HL-60 (cell line): ENCODE measurements around the gene PFN4.

ENCODE experiments used
- DNase-seq, 2 experiments: peaks; one replicate each; pipeline ENCODE4 v3.0.0-alpha.2; 2010 to 2020; ENCODE audit warnings: low read depth in 1 of 2, low spot score in 1 of 2
- H3K27ac ChIP-seq: fragments of 250-450 bp; sonication (Bioruptor Pico); replicated peaks from 2 replicates; pipeline ENCODE4 v1.5.1; 2020; ENCODE audit warnings: mild to moderate bottlenecking, moderate library complexity
- H3K27me3 ChIP-seq: fragments of 250-450 bp; sonication (Bioruptor Pico); 2 replicates; pipeline ENCODE4 v1.5.1; 2021; ENCODE audit warnings: mild to moderate bottlenecking, moderate library complexity; ENCODE audit not compliant: insufficient read depth, poor library complexity, severe bottlenecking
- H3K4me3 ChIP-seq: replicated peaks from 2 replicates; pipeline ENCODE4 v1.5.1; 2011; ENCODE audit warnings: mild to moderate bottlenecking, control low read depth, low read length; ENCODE audit not compliant: insufficient read depth
- CTCF ChIP-seq: IDR thresholded peaks from one replicate; pipeline ENCODE4 v1.5.1; 2011; ENCODE audit warnings: low read length, control low read depth, inconsistent platforms; ENCODE audit not compliant: insufficient read depth
- GABPA ChIP-seq: IDR thresholded peaks from 2 replicates; pipeline ENCODE4 v1.6.1; 2012; ENCODE audit warnings: low read depth
- POLR2AphosphoS5 ChIP-seq: IDR thresholded peaks from 2 replicates; pipeline ENCODE4 v1.6.1; 2012; ENCODE audit warnings: low read depth
- SPI1 ChIP-seq: IDR thresholded peaks from 2 replicates; pipeline ENCODE4 v1.6.1; 2012; ENCODE audit warnings: low read depth, mild to moderate bottlenecking, borderline replicate concordance
- TF ChIP-seq, protein P1 (sequence below): IDR thresholded peaks from 2 replicates; pipeline ENCODE4 v1.6.1; 2012; ENCODE audit warnings: low read depth; ENCODE audit not compliant: insufficient replicate concordance

Gene PFN4

GRCh38 chr2:24080701-24081100 is 42.4 kb downstream of the PFN4 start:
- H3K4me3 ChIP-seq: no peak overlapping the region
- H3K27ac ChIP-seq: peak overlapping the region; percentile 19; the same call in 1 of the 2 replicates
- DNase-seq: no peak
- no peak for TF ChIP-seq GABPA
- no peak for TF ChIP-seq SPI1
- TF ChIP-seq CTCF: no peak
- TF ChIP-seq POLR2AphosphoS5: no peak
- TF ChIP-seq, protein P1, sequence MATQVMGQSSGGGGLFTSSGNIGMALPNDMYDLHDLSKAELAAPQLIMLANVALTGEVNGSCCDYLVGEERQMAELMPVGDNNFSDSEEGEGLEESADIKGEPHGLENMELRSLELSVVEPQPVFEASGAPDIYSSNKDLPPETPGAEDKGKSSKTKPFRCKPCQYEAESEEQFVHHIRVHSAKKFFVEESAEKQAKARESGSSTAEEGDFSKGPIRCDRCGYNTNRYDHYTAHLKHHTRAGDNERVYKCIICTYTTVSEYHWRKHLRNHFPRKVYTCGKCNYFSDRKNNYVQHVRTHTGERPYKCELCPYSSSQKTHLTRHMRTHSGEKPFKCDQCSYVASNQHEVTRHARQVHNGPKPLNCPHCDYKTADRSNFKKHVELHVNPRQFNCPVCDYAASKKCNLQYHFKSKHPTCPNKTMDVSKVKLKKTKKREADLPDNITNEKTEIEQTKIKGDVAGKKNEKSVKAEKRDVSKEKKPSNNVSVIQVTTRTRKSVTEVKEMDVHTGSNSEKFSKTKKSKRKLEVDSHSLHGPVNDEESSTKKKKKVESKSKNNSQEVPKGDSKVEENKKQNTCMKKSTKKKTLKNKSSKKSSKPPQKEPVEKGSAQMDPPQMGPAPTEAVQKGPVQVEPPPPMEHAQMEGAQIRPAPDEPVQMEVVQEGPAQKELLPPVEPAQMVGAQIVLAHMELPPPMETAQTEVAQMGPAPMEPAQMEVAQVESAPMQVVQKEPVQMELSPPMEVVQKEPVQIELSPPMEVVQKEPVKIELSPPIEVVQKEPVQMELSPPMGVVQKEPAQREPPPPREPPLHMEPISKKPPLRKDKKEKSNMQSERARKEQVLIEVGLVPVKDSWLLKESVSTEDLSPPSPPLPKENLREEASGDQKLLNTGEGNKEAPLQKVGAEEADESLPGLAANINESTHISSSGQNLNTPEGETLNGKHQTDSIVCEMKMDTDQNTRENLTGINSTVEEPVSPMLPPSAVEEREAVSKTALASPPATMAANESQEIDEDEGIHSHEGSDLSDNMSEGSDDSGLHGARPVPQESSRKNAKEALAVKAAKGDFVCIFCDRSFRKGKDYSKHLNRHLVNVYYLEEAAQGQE: no peak
- no peaks in the 10 kb centered on the region for H3K27me3 ChIP-seq

DNA sequence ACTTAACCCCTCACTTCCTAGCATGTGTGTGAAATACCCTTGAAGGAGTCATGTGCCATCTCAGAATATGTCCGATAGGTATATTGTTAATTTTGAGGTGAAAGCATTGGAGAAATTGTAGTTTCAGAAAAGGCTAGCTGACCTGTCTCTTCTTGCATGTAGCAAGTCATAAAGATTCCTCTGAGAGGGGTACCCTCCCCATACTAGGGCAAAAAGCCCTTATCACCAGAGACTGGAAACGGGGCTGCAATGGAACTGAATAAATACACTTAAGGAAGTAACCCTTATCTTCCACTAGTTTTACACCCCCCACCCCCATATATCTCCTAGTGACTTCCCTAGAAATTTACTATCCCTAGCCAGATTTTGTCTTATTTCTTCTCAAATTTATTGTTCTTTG is 45.3 kb downstream of the PFN4 start:
- peak overlapping the region; percentile 86 for H3K27ac ChIP-seq

GRCh38 chr2:24077535-24077877 is 45.6 kb downstream of the PFN4 start:
- Histone ChIP-seq H3K4me3 (peak overlapping the region; percentile 72), H3K27ac (peak overlapping the region; percentile 86), H3K27me3 (no peaks in the 10 kb centered on the region)
- TF ChIP-seq SPI1 (no peak), GABPA (no peak), CTCF (no peak)
- no peak for DNase-seq

More for the DNA sequence above, 45.3 kb downstream of the PFN4 start:
- no peak for DNase-seq
- peak overlapping the region; percentile 72 for H3K4me3 ChIP-seq
- no peaks in the 10 kb centered on the region for H3K27me3 ChIP-seq
- TF ChIP-seq, protein P1: no peak
- TF ChIP-seq POLR2AphosphoS5 (no peak), CTCF (no peak), GABPA (no peak), SPI1 (no peak)

GRCh38 chr2:24076849-24077534 is 46.1 kb downstream of the PFN4 start:
- Histone ChIP-seq H3K4me3 (peak overlapping the region; percentile 72), H3K27me3 (no peaks in the 10 kb centered on the region), H3K27ac (peak overlapping the region; percentile 86)
- peak; percentile 26 to 61 for DNase-seq
- no peak for TF ChIP-seq POLR2AphosphoS5
- no peak for TF ChIP-seq CTCF
- TF ChIP-seq, protein P1: peak; percentile 37
- TF ChIP-seq SPI1: no peak
